ENCODE results near the gene ZNF253. TPM values are rescaled to one million over a fixed set of nuclear protein-coding genes. Genes with fewer than 3 reads are reported as not detected.

Gene ZNF253
- total RNA-seq: 1 to 10 TPM; 5.1 to 7.1 (median 6.1) TPM

GRCh38 chr19:19865750-19866610 lies at the start of gene ZNF253:
TSS of gene ZNF253 (plus strand) at chr19:19865882. CDS start at chr19:19865997, 115 bp downstream.
- Histone ChIP-seq H3K36me3 (no peaks in the 10 kb centered on the region), H3K4me1 (peaks cover 29 to 44% (median 35%) of the 10 kb centered on the region in 4 donors), H3K4me3 (peak within 1 kb of the TSS; percentile 64 to 82 (median 72)), H3K9me3 (no peaks in the 10 kb centered on the region), H3K27ac (replicated peaks in 1 of 4) (peak within 1 kb of the TSS; percentile 85 to 96 (median 91)), H3K27me3 (no peaks in the 10 kb centered on the region)
- DNase-seq (ENCODE audit: extremely low spot score): peak; percentile 99
- WGBS: 0% methylated on average over 31 of the region's 43 CpGs
- intact Hi-C loops (cut with DNase I): loop anchor here (5.0 kb wide), 2 partner anchors 36 to 44 kb away; partner anchors contain the start of genes ZNF506 and ZNF93
- TF ChIP-seq EP300 (IDR thresholded peaks at IDR 0.05): no peak
- TF ChIP-seq POLR2AphosphoS5 (IDR thresholded peaks at IDR 0.05): peak; percentile 92 to 96
- TF ChIP-seq CTCF (IDR thresholded peaks at IDR 0.05): no peak
- TF ChIP-seq POLR2A (IDR thresholded peaks at IDR 0.05; ENCODE audit: low read depth): peak; percentile 74

DNA sequence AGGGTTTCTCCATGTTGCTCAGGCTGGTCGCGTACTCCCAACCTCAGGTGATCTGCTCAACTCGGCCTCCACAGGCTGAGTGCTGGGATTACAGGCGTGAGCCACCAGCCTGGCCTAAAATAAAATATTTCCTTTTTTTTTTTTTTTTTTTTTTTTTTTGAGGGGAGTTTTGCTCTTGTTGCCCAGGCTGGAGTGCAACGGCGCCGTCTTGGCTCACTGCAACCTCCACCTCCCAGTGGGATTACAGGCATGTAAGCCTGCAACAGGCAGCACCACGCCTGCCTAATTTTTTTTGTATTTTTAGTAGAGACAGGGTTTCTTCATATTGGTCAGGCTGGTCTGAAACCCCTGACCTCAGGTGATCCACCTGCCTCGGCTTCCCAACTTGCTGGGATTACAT lies 49.0 kb upstream of the ZNF253 start:
- WGBS: 87% methylated on average over 9 of the region's 9 CpGs
- TF ChIP-seq EP300 (IDR thresholded peaks at IDR 0.05): no peak
- no peak for TF ChIP-seq CTCF (IDR thresholded peaks at IDR 0.05)
- no peak for TF ChIP-seq POLR2AphosphoS5 (IDR thresholded peaks at IDR 0.05)
- no peak for TF ChIP-seq POLR2A (IDR thresholded peaks at IDR 0.05; ENCODE audit: low read depth)
- intact Hi-C loops (cut with DNase I): no loop called here
- Histone ChIP-seq H3K27ac (replicated peaks in 1 of 4) (no peak overlapping the region), H3K4me3 (no peak overlapping the region), H3K4me1 (peaks cover 15 to 55% (median 44%) of the 10 kb centered on the region in 4 donors), H3K9me3 (no peaks in the 10 kb centered on the region), H3K27me3 (no peaks in the 10 kb centered on the region), H3K36me3 (peaks cover 0 to 38% (median 9%) of the 10 kb centered on the region in 4 donors)
- no peak for DNase-seq (ENCODE audit: extremely low spot score)

DNA sequence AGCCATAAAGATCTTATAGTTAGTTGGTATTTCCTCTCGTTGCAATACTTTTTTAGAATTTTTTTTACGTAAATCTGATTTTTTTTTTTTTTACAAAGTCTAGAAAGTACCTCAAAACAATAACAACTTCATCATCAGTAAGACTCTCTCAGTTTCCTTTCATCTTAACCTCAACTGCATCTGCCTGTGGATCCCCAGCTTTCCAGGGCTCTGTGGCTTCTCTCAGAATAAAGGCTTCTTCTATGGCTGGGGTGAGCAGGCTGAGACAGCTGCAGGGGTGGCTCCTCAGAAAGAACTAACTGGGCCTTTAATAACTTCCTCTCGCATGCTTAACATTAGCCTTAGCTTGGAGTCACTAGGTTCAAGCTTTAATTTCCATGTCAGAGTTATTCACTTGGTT lies 48.3 kb upstream of the ZNF253 start:
- TF ChIP-seq POLR2AphosphoS5 (IDR thresholded peaks at IDR 0.05) (no peak), EP300 (IDR thresholded peaks at IDR 0.05) (no peak), POLR2A (IDR thresholded peaks at IDR 0.05; ENCODE audit: low read depth) (no peak), CTCF (IDR thresholded peaks at IDR 0.05) (no peak)
- Histone ChIP-seq H3K27ac (replicated peaks in 1 of 4) (no peak overlapping the region), H3K27me3 (no peaks in the 10 kb centered on the region), H3K9me3 (no peaks in the 10 kb centered on the region), H3K36me3 (peaks cover 0 to 38% (median 9%) of the 10 kb centered on the region in 4 donors), H3K4me3 (no peak overlapping the region), H3K4me1 (peaks cover 15 to 56% (median 40%) of the 10 kb centered on the region in 4 donors)
- 82% methylated on average over 3 of the region's 3 CpGs for WGBS
- DNase-seq (ENCODE audit: extremely low spot score): no peak
- intact Hi-C loops (cut with DNase I): no loop called here

GRCh38 chr19:19820774-19821320 lies 44.8 kb upstream of the ZNF253 start:
- 10% methylated on average over 16 of the region's 17 CpGs for WGBS
- peaks cover 15 to 53% (median 33%) of the 10 kb centered on the region in 4 donors for H3K4me1 ChIP-seq
- no peak for TF ChIP-seq POLR2A (IDR thresholded peaks at IDR 0.05; ENCODE audit: low read depth)
- TF ChIP-seq CTCF (IDR thresholded peaks at IDR 0.05): no peak
- no peak for TF ChIP-seq EP300 (IDR thresholded peaks at IDR 0.05)
- no peak for TF ChIP-seq POLR2AphosphoS5 (IDR thresholded peaks at IDR 0.05)
- H3K36me3 ChIP-seq: peaks cover 0 to 18% (median 4%) of the 10 kb centered on the region in 4 donors
- H3K27ac ChIP-seq (replicated peaks in 1 of 4): peak overlapping the region; percentile 87 to 96 (median 92)
- H3K4me3 ChIP-seq: peak overlapping the region; percentile 70 to 82 (median 75)
- no peak for DNase-seq (ENCODE audit: extremely low spot score)
- intact Hi-C loops (cut with DNase I): loop anchor here (5.0 kb wide), 3 partner anchors 44 to 89 kb away; partner anchors contain the start of genes ZNF14 and ZNF253
- peaks cover 0 to 5% (median 0%) of the 10 kb centered on the region in 4 donors for H3K9me3 ChIP-seq
- H3K27me3 ChIP-seq: no peaks in the 10 kb centered on the region
